HUES6 (cell line): ENCODE data around the gene PNCK.

Source experiments
- H3K27ac ChIP-seq: 2 replicates; pipeline ENCODE4 v1.7.0; 2013; ENCODE audit warnings: low read depth, mild to moderate bottlenecking, low read length, inconsistent platforms
- H3K27me3 ChIP-seq: 2 replicates; pipeline ENCODE4 v1.6.1; 2013; ENCODE audit warnings: low read length; ENCODE audit not compliant: control insufficient read depth, insufficient read depth
- H3K36me3 ChIP-seq: 2 replicates; pipeline ENCODE4 v1.6.1; 2013; ENCODE audit warnings: low read length; ENCODE audit not compliant: control insufficient read depth, insufficient read depth
- H3K4me1 ChIP-seq: 2 replicates; pipeline ENCODE4 v1.6.1; 2013; ENCODE audit warnings: low read length; ENCODE audit not compliant: control insufficient read depth, insufficient read depth
- H3K4me3 ChIP-seq: 2 replicates; pipeline ENCODE4 v1.5.1; 2013; ENCODE audit warnings: low read depth, low read length
- H3K9ac ChIP-seq: one replicate; pipeline ENCODE4 v1.6.1; 2013; ENCODE audit warnings: mild to moderate bottlenecking, low read length
- H3K9me3 ChIP-seq: 2 replicates; pipeline ENCODE4 v1.6.1; 2013; ENCODE audit warnings: low read depth, low read length; ENCODE audit not compliant: control insufficient read depth, insufficient read depth

PNCK gene

GRCh38 chrX:153632595-153632946 is 41.0 kb downstream of the PNCK start:
- no peak overlapping the region for H3K4me3 ChIP-seq
- H3K27ac ChIP-seq: no peak overlapping the region
- H3K4me1 ChIP-seq: no peaks in the 10 kb centered on the region
- peaks cover 6% of the 10 kb centered on the region; the same call in 1 of the 2 replicates for H3K27me3 ChIP-seq
- peaks cover 32% of the 10 kb centered on the region; the same call in 1 of the 2 replicates for H3K9me3 ChIP-seq
- no peak overlapping the region for H3K9ac ChIP-seq
- H3K36me3 ChIP-seq: no peaks in the 10 kb centered on the region

DNA sequence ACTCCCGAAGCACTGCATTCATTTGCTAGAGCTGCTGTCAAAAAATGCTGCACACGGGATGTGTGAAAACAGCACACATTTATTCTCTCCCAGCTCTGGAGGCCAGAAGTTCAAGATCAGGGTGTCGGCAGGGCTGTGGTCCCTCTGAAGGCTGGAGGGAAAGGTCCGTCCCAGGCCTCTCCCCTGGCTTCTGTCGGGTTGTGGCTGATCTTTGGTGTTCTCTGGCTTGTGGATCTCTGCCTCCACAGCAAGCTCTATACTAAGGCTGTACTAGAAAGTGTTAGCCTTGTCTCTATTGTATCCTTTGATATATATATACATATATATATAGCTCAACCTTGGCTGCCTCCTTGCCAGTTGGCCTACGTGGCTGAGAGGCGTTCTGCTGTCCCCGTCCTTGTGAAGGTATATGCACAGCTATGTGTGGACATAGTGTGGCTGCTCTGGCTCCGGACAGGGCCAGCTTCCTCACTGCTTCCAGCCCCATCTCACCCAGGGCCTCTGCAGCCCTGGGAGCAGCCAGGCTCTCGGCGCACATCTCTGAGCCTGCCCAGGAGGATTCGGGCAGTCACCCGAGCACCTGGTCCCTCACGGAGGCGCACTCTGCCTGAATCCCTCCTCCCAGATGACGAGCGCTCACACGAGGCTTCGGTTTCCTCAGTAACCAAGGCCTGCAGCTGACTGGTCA is 41.6 kb downstream of the PNCK start:
- no peaks in the 10 kb centered on the region for H3K4me1 ChIP-seq
- peaks cover 32% of the 10 kb centered on the region; the same call in 1 of the 2 replicates for H3K9me3 ChIP-seq
- H3K9ac ChIP-seq: no peak overlapping the region
- no peak overlapping the region for H3K27ac ChIP-seq
- H3K27me3 ChIP-seq: peaks cover 3% of the 10 kb centered on the region; the same call in 1 of the 2 replicates
- H3K4me3 ChIP-seq: no peak overlapping the region
- no peaks in the 10 kb centered on the region for H3K36me3 ChIP-seq

DNA sequence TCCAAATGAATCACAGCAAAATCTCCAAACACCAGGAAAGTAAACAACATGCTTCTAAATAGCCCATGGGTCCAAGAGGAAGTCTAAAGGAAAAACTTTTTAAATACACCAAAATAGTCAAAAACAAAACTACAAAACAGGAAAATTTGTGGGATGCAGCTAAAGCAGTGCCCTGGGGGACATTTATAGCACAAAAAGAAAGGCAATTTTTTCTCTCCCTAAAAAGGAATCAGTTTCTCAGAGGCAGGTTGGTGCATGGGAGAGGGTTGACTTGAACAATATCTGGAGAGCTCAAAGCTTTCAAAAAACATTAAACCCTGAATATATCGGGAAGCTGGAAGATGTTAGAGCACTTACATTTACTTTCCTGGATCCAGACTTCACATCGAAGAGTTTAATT is 42.3 kb downstream of the PNCK start:
- no peaks in the 10 kb centered on the region for H3K4me1 ChIP-seq
- H3K4me3 ChIP-seq: no peak overlapping the region
- H3K36me3 ChIP-seq: no peaks in the 10 kb centered on the region
- no peak overlapping the region for H3K27ac ChIP-seq
- no peak overlapping the region for H3K9ac ChIP-seq
- H3K27me3 ChIP-seq: no peaks in the 10 kb centered on the region
- peaks cover 32% of the 10 kb centered on the region; the same call in 1 of the 2 replicates for H3K9me3 ChIP-seq

GRCh38 chrX:153628665-153629064 is 44.9 kb downstream of the PNCK start:
- Histone ChIP-seq H3K9ac (no peak overlapping the region), H3K4me1 (no peaks in the 10 kb centered on the region), H3K9me3 (peaks cover 22% of the 10 kb centered on the region; the same call in 1 of the 2 replicates), H3K4me3 (no peak overlapping the region), H3K27ac (no peak overlapping the region), H3K36me3 (no peaks in the 10 kb centered on the region), H3K27me3 (no peaks in the 10 kb centered on the region)

- Histone ChIP-seq H3K9ac (no peak overlapping the region), H3K27me3 (no peaks in the 10 kb centered on the region), H3K9me3 (peaks cover 21% of the 10 kb centered on the region; the same call in 1 of the 2 replicates), H3K36me3 (no peaks in the 10 kb centered on the region), H3K4me3 (no peak overlapping the region), H3K27ac (no peak overlapping the region), H3K4me1 (no peaks in the 10 kb centered on the region)
Observed at GRCh38 chrX:153628129-153628528, 45.5 kb downstream of the PNCK start.

DNA sequence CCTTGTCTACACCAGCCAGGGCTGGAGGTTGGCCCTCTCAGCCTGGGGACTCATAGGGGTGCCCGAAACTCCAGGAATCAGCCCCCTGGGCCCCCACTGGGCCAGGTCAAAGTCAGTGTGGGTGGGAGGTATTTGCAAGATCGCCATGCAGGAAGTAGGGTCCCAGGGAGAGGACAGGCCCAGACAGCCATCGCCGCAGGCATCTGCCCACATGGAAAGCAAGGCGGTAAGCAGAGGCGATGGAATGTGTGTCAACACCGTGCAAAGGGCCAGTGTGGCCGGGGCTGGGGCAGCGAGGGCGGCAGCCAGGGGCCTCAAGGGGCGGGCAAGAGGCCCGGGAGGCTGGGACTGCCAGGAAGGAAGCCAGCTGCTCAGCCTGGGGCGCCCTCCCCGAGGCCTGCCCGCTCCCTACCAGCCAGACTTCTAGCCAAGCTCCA is 45.9 kb downstream of the PNCK start:
- H3K9me3 ChIP-seq: peaks cover 25% of the 10 kb centered on the region; the same call in 1 of the 2 replicates

DNA sequence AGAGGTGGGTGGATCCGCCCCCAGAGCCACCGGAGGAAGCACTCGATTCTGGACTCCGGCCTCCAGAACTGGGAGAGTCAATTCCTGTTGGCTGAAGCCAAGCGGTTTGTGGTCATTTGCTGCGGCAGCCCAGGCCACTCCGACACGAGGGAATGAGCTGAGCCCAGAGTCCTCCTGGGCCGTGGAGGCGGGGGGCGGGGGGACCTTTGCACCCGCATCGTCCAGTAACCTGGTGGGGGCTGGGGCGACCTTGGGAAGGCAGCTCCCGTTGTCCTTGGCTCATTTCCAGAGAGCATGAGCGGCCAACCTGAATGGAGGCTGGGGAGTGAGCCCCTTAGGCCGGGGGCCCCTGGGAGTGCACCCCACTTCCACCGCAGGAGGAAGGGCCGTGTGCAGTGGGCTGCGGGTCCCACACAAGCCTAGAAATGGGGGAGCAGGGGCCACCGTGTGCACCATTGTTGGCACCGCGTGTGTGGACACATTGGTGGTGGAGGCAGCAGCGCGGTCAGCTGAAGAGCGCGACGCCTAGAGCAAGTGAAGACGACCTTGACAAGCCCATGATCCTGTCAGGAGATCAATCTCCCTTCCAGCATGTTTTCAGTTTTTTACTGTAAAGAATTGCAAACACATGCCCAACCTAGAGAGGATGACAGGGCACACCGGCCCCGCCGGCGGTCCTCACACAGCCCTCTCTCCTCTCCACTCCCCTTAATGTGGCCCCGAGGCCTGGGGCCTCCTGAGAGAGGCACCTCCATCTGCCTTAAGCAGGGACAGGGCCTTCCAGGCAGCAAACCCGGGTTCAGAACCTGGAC is 46.5 kb downstream of the PNCK start:
- Histone ChIP-seq H3K27me3 (0 out of 2 replicates have a peak, but pooled peaks cover 2% of the 10 kb centered on the region), H3K4me3 (no peak overlapping the region), H3K9me3 (peaks cover 29% of the 10 kb centered on the region; the same call in 1 of the 2 replicates), H3K36me3 (no peaks in the 10 kb centered on the region), H3K9ac (no peak overlapping the region), H3K27ac (no peak overlapping the region), H3K4me1 (no peaks in the 10 kb centered on the region)

More for the DNA sequence above, 45.9 kb downstream of the PNCK start:
- Histone ChIP-seq H3K9ac (no peak overlapping the region), H3K36me3 (no peaks in the 10 kb centered on the region), H3K27ac (no peak overlapping the region), H3K27me3 (no peaks in the 10 kb centered on the region), H3K4me3 (no peak overlapping the region), H3K4me1 (no peaks in the 10 kb centered on the region)

GRCh38 chrX:153626025-153626633 is 47.5 kb downstream of the PNCK start:
- Histone ChIP-seq H3K36me3 (no peaks in the 10 kb centered on the region), H3K4me1 (no peaks in the 10 kb centered on the region), H3K9me3 (peaks cover 28% of the 10 kb centered on the region; the same call in 1 of the 2 replicates), H3K27ac (no peak overlapping the region), H3K27me3 (peaks cover 5% of the 10 kb centered on the region; the same call in 1 of the 2 replicates), H3K4me3 (no peak overlapping the region), H3K9ac (no peak overlapping the region)

- Histone ChIP-seq H3K36me3 (no peaks in the 10 kb centered on the region), H3K9me3 (peaks cover 28% of the 10 kb centered on the region; the same call in 1 of the 2 replicates), H3K27ac (no peak overlapping the region), H3K4me1 (no peaks in the 10 kb centered on the region), H3K9ac (no peak overlapping the region), H3K27me3 (peaks cover 5% of the 10 kb centered on the region; the same call in 1 of the 2 replicates), H3K4me3 (no peak overlapping the region)
Observed at GRCh38 chrX:153625271-153626024, 48.2 kb downstream of the PNCK start.
